K562 (cell line): Measurements from ENCODE around the gene RACGAP1. TPM values are rescaled to one million over a fixed set of nuclear protein-coding genes. Genes with fewer than 3 reads are reported as not detected.

Source experiments
- CBFA2T3 ChIP-seq: fragments of 450-650 bp; IDR thresholded peaks from 2 replicates; pipeline ENCODE4 v1.6.1; 2017
- CCNT2 ChIP-seq: IDR thresholded peaks from 2 replicates; pipeline ENCODE4 v1.6.1; 2011; ENCODE audit warnings: borderline replicate concordance, low read depth, mild to moderate bottlenecking, moderate library complexity, mixed read lengths, low read length; ENCODE audit not compliant: insufficient read length; ENCODE audit errors: extremely low read depth
- CGGBP1 ChIP-seq: fragments of 250-450 bp; sonication (Bioruptor Pico); IDR thresholded peaks from 2 replicates; pipeline ENCODE4 v1.9.0; 2021; ENCODE audit warnings: mild to moderate bottlenecking
- CXXC5 ChIP-seq: fragments of 250-450 bp; sonication (Bioruptor Pico); IDR thresholded peaks from 2 replicates; pipeline ENCODE4 v1.8.0; 2022; ENCODE audit warnings: inconsistent platforms, mild to moderate bottlenecking, moderate library complexity
- DLX4 ChIP-seq: fragments of 250-450 bp; sonication (Bioruptor Pico); IDR thresholded peaks from 2 replicates; pipeline ENCODE4 v1.6.1; 2021; ENCODE audit warnings: mild to moderate bottlenecking
- E2F4 ChIP-seq: sonication (generic); formaldehyde crosslinking; IDR thresholded peaks from 2 replicates; pipeline ENCODE4 v1.8.0; 2022; ENCODE audit warnings: mild to moderate bottlenecking, low read depth, missing genetic modification reagents
- HDAC2 ChIP-seq: fragments of 450-650 bp; IDR thresholded peaks from 2 replicates; pipeline ENCODE4 v1.6.1; 2016; ENCODE audit warnings: mild to moderate bottlenecking
- HES1 ChIP-seq: fragments of 450-650 bp; IDR thresholded peaks from 2 replicates; pipeline ENCODE4 v1.6.1; 2016; ENCODE audit warnings: low read depth, mild to moderate bottlenecking, moderate library complexity
- HMBOX1 ChIP-seq: sonication (generic); IDR thresholded peaks from 2 replicates; pipeline ENCODE4 v1.6.1; 2016
- KDM1A ChIP-seq, 2 experiments: fragments of 450-650 bp; IDR thresholded peaks; 2 replicates each; pipeline ENCODE4 v1.6.1; 2016; ENCODE audit warnings: mild to moderate bottlenecking in 2 of 2
- MCM7 ChIP-seq, 2 experiments: fragments of 450-650 bp; IDR thresholded peaks; 2 replicates each; pipeline ENCODE4 v1.6.1; 2016 to 2018
- MECOM ChIP-seq: fragments of 250-450 bp; sonication (Bioruptor Pico); IDR thresholded peaks from 2 replicates; pipeline ENCODE4 v1.8.0; 2022; ENCODE audit warnings: inconsistent platforms
- MITF ChIP-seq: IDR thresholded peaks from 2 replicates; pipeline ENCODE4 v1.6.1; 2014; ENCODE audit warnings: antibody characterized with exemption
- NCOA2 ChIP-seq, 2 experiments: fragments of 450-650 bp; IDR thresholded peaks; 2 replicates each; pipeline ENCODE4 v1.6.1; 2018; ENCODE audit warnings: mild to moderate bottlenecking in 2 of 2, moderate library complexity in 1 of 2; ENCODE audit not compliant: partially characterized antibody in 2 of 2
- NCOA6 ChIP-seq: fragments of 450-650 bp; IDR thresholded peaks from 2 replicates; pipeline ENCODE4 v1.6.1; 2017; ENCODE audit warnings: mild to moderate bottlenecking
- SRF ChIP-seq, 2 experiments: fragments of 250-450, 450-650 bp in 1 of 2; sonication (Bioruptor Pico) in 1 of 2; sonication (generic) in 1 of 2; formaldehyde crosslinking; IDR thresholded peaks; 2 replicates each; pipeline versions ENCODE4 v1.5.0 to v1.5.1; 2020 to 2022; ENCODE audit warnings: mild to moderate bottlenecking in 1 of 2, missing genetic modification reagents in 1 of 2
- STAT5A ChIP-seq: IDR thresholded peaks from 2 replicates; pipeline ENCODE4 v1.6.1; 2012; ENCODE audit warnings: low read length, inconsistent platforms, borderline replicate concordance
- TEAD4 ChIP-seq, 2 experiments: sonication (generic) in 1 of 2; formaldehyde crosslinking in 1 of 2; IDR thresholded peaks; 2 replicates each; pipeline versions ENCODE4 v1.6.1 to v1.8.0; 2012 to 2022; ENCODE audit warnings: borderline replicate concordance in 1 of 2, inconsistent platforms in 1 of 2, low read length in 1 of 2, mild to moderate bottlenecking in 1 of 2, missing genetic modification reagents in 1 of 2
- ZNF124 ChIP-seq: sonication (generic); formaldehyde crosslinking; IDR thresholded peaks from 2 replicates; pipeline ENCODE4 v1.8.1; 2022; ENCODE audit warnings: missing genetic modification reagents
- ZNF316 ChIP-seq: fragments of 450-650 bp; IDR thresholded peaks from 2 replicates; pipeline ENCODE4 v1.6.1; 2016
- ZNF398 ChIP-seq: fragments of 250-450 bp; sonication (Bioruptor Pico); IDR thresholded peaks from 2 replicates; pipeline ENCODE4 v1.8.0; 2021; ENCODE audit warnings: moderate library complexity, mild to moderate bottlenecking, inconsistent platforms
- ZNF584 ChIP-seq: fragments of 200-800 bp; sonication (Bioruptor generic); IDR thresholded peaks from 2 replicates; pipeline ENCODE4 v1.6.1; 2016; ENCODE audit warnings: low read depth, mild to moderate bottlenecking, missing genetic modification characterization, missing compliant biosample characterization
- polyA plus RNA-seq, 8 experiments: library from polyadenylated mRNA; depleted of rRNA in 4 of 8; stranded (reverse) in 5 of 8; unstranded in 3 of 8; fragments of >200 nt; fragmentation: Nextera tagmentation in 2 of 8; fragmentation: Illumina TruSeq in 1 of 8; extraction: Ambion mirVana in 2 of 8; extraction: Trizol in 1 of 8; gene quantifications; 2 replicates each; pipeline versions ENCODE4 v1.2.1 to v1.2.3, GENCODE V29; 2011 to 2014; ENCODE audit warnings: inconsistent platforms in 1 of 8, missing spikeins in 1 of 8
- total RNA-seq, 7 experiments: library from RNA; depleted of rRNA in 6 of 7; stranded (reverse); fragments of >200 nt in 6 of 7; fragmentation: Illumina TruSeq in 2 of 7; extraction: Trizol in 2 of 7; gene quantifications; 2 replicates each; pipeline versions ENCODE4 v1.2.1 to v1.2.3, GENCODE V29; 2011 to 2021; ENCODE audit warnings: low replicate concordance in 1 of 7

Gene RACGAP1
- total and polyA plus RNA-seq, 9 of the 15 experiments (the other 6 are each of a cell fraction or from before 2014, with no cell fraction given), result 56.4 to 92.9 (median 71.8) TPM

- TF ChIP-seq HMBOX1 (peak; percentile 98), MECOM (no peak), NCOA2 (IDR thresholded peaks at IDR 0.05; ENCODE audit: partially characterized antibody in 2 of 2) (no peak), HES1 (peak; percentile 84), MITF (no peak), MCM7 (IDR thresholded peaks at IDR 0.05) (no peak), STAT5A (peak; percentile 56; the same call in 1 of the 2 replicates), TEAD4 (IDR thresholded peaks at IDR 0.05; ENCODE audit: low read length) (peak; percentile 92), TEAD4 (CRISPR knock-in tag; IDR thresholded peaks at IDR 0.05; ENCODE audit: borderline replicate concordance) (no peak), CCNT2 (peak; percentile 44), CBFA2T3 (peak; percentile 85), ZNF584 (0 out of 2 replicates have a peak, but pooled peaks have one; percentile 53), HDAC2 (peak; percentile 15; the same call in 1 of the 2 replicates), DLX4 (no peak), KDM1A (IDR thresholded peaks at IDR 0.05) (peak; percentile 32 to 45; a peak in 2 of 4 replicates), E2F4 (no peak), NCOA6 (no peak), SRF (CRISPR knock-in tag; IDR thresholded peaks at IDR 0.05) (no peak), ZNF316 (no peak), ZNF124 (CRISPR knock-in tag) (no peak), CXXC5 (peak; percentile 82), CGGBP1 (CRISPR knock-in tag) (no peak), ZNF398 (CRISPR knock-in tag) (no peak)
Observed at GRCh38 chr12:50047693-50048250, 22.5 kb upstream of the RACGAP1 start (continued).
